Esophagus muscularis mucosa (tissue), 4 donors: ENCODE data around the gene CAPN9.

Experiments used
- CTCF ChIP-seq, 3 experiments: fragments of 200-600 bp in 2 of 3; fragments of 450-650 bp in 1 of 3; sonication (generic) in 2 of 3; IDR thresholded peaks; one replicate each; pipeline ENCODE4 v1.5.1; 2017 to 2019; ENCODE audit warnings: antibody characterized with exemption in 3 of 3, mild to moderate bottlenecking in 2 of 3, moderate library complexity in 1 of 3
- EP300 ChIP-seq: sonication (generic); formaldehyde crosslinking; IDR thresholded peaks from one replicate; pipeline ENCODE4 v1.6.1; 2017; ENCODE audit warnings: antibody characterized with exemption
- POLR2A ChIP-seq: fragments of 450-650 bp; IDR thresholded peaks from one replicate; pipeline ENCODE4 v1.6.1; 2017; ENCODE audit warnings: antibody characterized with exemption, moderate library complexity, mild to moderate bottlenecking, low read depth
- POLR2AphosphoS5 ChIP-seq, 2 donors: sonication (generic); formaldehyde crosslinking; IDR thresholded peaks; one replicate each; pipeline ENCODE4 v1.6.1; 2017; ENCODE audit warnings: antibody characterized with exemption in 2 of 2

GRCh38 chr1:230781594-230781993 lies 34.4 kb downstream of the CAPN9 start:
- no peak for TF ChIP-seq CTCF (IDR thresholded peaks at IDR 0.05)
- TF ChIP-seq POLR2A, result no peak
- no peak for TF ChIP-seq EP300
- no peak for TF ChIP-seq POLR2AphosphoS5 (IDR thresholded peaks at IDR 0.05)
